ENCODE results near the gene ZIC2.

The ZIC2 gene

GRCh38 chr13:99960663-99961311, 20.8 kb upstream of the ZIC2 start:
- DNase-seq: no peak

GRCh38 chr13:99961636-99962035, 19.9 kb upstream of the ZIC2 start:
- no peak for DNase-seq

- no peak for DNase-seq
These were observed 19.3 kb upstream of the ZIC2 start for GRCh38 chr13:99962242-99962641.

DNA sequence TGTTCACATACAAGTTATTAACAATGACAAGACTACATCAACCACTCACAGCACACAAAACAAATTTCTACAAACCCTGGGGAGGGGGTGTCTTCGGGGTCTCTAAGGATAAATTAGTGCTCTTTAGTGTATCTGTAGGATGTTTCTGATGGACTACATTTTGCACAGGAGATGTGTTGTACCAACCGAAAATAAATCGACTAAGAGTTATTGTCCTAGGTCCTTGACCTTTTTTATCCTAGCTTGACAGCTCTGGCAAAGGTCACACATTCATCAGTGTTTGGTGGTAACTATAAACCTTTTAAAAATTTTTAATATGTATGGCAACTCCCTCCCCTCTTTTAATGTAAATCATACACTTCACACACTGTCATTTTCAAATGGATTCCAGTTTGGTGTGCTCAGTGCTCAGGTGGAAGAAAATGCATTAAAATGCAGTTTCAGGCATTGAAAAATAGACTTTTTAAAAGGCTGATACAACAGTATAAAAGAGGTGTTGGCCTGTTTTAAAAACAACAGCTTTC, 17.7 kb upstream of the ZIC2 start:
- no peak for DNase-seq

- DNase-seq: no peak
These were observed 16.1 kb upstream of the ZIC2 start for GRCh38 chr13:99965329-99966000.

DNA sequence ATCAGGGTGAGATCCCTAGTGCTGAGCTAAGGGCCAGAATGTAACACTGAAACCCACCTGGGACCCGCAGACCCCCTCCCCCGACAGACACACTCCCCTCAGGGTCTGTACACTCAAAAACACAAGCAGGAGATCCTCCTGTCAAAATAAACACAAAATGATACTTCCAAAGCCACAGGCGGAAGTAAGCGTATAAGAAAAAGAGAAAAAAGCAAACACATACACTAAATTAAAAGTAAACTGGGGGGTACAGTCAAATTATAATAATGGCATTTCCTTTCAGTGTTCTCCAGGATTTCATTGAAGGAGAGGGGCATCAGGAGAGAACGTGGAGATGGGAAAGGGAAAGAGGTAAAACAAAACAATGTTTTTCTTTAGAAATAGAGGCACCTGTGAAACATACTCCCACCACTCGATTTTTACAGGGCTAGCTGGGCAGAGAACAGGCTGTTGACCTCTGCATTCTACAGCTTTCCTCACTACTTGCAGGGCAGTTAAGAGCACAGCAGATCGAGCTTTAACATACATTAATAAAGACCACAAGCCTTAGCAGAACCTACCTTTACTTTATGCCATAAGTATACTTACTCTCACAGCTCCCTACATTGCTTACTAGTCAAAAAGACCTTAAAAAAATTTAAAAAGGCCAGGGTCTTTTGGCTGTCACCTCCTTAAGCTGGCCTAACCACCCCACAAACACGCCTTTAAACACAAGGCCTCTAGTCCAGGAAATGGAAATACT, 15.3 kb upstream of the ZIC2 start:
- no peak for DNase-seq

- DNase-seq: no peak
These were observed 14.1 kb upstream of the ZIC2 start for GRCh38 chr13:99967498-99967868.

DNA sequence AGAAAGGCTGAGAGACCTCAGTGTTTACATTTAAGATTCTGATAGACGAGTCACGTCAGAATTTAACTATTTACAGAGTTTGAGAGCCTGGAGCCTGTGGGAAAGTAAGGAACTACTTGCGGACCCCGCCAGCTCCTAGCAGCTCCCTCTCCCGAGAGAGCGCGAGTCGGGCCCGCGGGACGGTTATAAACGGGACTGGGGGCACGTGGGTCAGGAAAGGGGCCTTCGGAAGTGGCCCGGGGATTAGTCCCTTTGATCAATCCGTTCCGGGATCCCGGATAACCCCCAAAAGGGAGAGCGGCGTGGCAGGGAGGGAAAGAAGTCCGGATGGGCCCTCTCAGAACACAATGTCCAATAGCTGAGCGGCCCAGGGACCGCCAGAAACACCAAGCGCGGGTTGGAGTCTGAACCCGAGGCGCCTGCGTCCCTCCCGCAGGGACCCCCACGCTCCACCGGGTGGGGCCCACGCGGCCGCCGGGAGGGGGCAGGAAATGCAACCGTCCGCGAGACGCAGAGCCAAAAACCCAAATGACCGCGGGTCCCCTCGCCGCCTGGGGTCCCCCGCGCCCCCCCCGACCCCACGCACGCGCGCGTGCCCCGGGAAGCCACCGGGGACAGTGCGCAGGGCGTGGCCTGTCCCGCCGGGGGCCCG, 13.6 kb upstream of the ZIC2 start:
- DNase-seq: no peak

GRCh38 chr13:99968521-99969452, 12.8 kb upstream of the ZIC2 start:
- DNase-seq: no peak

DNA sequence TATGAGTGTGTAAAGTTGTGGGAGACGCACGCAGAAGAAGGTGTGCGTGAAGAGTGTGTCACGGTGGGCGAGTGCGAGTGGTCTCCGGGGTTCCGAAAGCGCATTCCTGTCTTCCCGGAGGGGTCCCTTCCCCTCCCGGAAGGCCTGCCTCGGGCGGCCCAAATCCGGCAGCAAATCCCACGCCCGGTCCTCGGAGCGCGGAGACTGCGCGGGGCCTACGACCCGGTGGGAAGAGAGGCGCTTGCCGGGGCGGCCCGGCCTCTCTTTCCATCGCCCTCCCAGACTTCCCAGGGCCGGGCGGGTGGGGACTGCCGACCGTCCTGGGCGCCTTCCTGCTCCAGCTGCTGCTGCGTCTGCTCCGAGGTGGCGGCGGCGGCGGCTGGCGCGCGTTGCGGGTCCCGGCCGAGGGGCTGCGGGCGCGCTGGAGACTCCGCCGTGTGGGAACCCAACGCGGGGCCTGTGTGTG, 12.1 kb upstream of the ZIC2 start:
- no peak for DNase-seq

DNA sequence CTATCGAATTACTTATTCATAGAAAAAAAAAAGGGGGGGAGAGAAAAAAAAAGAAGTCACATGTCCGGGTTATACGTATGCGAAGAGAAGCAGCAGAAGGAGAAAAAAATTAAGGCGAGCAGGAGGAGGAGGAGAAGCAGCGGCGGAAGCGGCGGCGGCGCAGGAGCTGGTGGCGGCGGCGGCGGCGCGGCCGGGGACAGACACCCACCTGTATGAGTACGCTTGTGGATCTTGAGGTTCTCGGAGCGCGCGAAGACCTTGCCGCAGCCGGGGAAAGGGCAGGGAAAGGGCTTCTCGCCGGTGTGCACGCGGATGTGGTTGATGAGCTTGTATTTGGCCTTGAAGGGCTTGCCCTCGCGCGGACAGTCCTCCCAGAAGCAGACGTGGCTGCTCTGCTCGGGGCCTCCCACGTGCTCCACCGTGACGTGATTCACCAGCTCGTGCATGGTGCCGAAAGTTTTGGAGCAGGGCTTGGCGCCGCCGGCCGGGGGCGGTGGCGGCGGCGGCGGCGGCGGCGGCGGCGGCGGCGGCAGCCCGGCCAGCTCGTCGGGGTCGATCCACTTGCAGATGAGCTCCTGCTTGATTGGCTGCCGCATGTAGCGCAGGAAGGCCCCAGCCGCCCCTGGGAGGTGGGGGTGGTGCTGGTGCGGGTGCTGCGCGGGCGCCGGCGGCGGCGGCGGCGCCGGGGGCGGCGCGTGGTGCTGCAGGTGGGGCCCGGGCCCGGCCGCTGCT, 11.5 kb upstream of the ZIC2 start:
- peak; percentile 69 for DNase-seq

GRCh38 chr13:99970651-99971575, 10.7 kb upstream of the ZIC2 start:
- DNase-seq: no peak

GRCh38 chr13:99971576-99972189, 9.9 kb upstream of the ZIC2 start, which contains the start of gene ZIC5:
Gene ZIC5 (minus strand): TSS chr13:99971767. CDS start chr13:99971603, 164 bp downstream.
- DNase-seq: no peak

- DNase-seq: no peak
These were observed 9.3 kb upstream of the ZIC2 start for GRCh38 chr13:99972190-99972731.

DNA sequence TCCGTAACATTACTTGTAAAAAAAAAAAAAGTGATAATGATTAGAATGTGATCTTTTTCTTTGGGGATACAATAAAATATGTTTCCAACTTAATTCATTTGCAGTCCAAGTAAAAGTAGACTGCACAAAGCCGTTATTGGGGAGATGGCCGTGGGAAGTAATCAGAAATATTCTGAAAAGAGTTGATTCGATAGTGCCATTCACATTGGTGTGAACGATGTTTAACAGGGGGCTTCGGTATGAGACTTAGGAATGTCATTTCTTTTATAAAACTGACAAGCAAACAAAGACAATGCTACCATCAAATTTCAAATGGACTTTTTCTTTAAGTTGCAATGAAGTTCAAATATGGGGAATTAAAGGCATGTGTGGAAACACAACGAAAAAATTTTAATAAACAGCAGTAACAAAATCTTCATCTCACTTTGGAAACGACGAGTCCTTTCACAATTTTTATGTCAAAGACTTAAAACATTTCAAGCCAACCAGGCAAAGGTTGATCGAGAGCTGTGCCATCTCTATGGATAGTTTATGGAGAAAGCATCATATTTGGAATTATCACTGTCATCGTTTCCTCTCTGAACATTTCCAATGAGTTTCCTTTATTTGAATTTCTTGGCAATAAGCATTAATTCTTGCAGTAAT, 8.3 kb upstream of the ZIC2 start:
- DNase-seq: no peak

- DNase-seq: no peak
These were observed 7.8 kb upstream of the ZIC2 start for GRCh38 chr13:99973808-99974185.

GRCh38 chr13:99974296-99974938, 7.2 kb upstream of the ZIC2 start:
- DNase-seq: no peak

DNA sequence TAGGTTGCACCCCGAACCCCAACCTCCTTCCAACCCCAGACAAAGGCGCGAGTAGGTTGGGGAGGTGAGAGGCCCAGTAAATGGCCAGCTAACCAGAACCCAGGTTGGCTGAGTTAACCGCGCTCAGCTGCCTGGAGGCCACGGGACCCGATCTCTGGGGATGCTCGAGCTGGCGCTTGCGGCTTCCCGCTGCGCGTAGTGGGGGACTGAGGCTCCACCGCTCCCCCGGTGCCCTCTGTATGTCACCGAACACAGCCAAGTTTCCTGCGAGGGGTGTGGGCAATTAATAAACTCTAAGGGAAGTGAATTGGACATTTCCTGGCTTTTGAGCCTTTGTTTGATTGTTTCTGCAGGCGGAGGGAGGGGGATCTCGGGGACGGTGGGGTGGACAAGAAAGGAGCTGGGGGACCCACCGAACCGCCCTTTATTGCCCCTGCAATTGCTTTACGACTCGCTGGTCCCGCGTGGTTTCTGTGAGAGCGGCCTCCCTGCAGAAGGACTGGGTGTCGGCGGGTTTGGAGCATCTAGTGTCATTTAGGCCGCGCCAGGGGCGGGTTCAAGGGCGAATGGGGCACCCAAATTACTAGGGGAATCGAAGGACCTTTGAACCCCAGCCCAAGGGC, 6.5 kb upstream of the ZIC2 start:
- DNase-seq: no peak

Measured in NCI-H446 treated with DMSO at 0.1 percent for 48 hours (cell line).